Measurements from ENCODE around the gene OLFML2A.

- TF ChIP-seq CTCF (IDR thresholded peaks at IDR 0.05; ENCODE audit: insufficient read depth, low read depth, low read length): no peak
- no peak for TF ChIP-seq EZH2 (IDR thresholded peaks at IDR 0.05; ENCODE audit: insufficient read depth, low read length)
Observed at GRCh38 chr9:124756011-124756410, 20.9 kb upstream of the OLFML2A start.
